HG03196 (cell line): ENCODE results near the gene ERBB2.
"Not testable (repeated sequence)": the region's sequence is repeated elsewhere in the genome, so short reads cannot be mapped to it uniquely, and the experiment has no call there.

ENCODE experiments used
- ATAC-seq: cut with Tn5 transposase; IDR thresholded peaks from one replicate; pipeline ENCODE4 v1.9.1; 2021; ENCODE audit not compliant: unreplicated experiment

ERBB2 gene

GRCh38 chr17:39702901-39703893 lies 3.3 kb downstream of the ERBB2 start:
- no peak for ATAC-seq

- ATAC-seq, result no peak
Measured at GRCh38 chr17:39703913-39704312, 4.0 kb downstream of the ERBB2 start.

- ATAC-seq, result no peak
Measured at GRCh38 chr17:39704821-39705551, 5.1 kb downstream of the ERBB2 start.

GRCh38 chr17:39705786-39706348 lies 6.0 kb downstream of the ERBB2 start:
- ATAC-seq, result no peak

- no peak for ATAC-seq
Measured at GRCh38 chr17:39706383-39706782, 6.5 kb downstream of the ERBB2 start.

- ATAC-seq, result no peak
Measured at GRCh38 chr17:39706921-39707337, 7.1 kb downstream of the ERBB2 start.

- ATAC-seq, result no peak
Measured at GRCh38 chr17:39709319-39709997, 9.6 kb downstream of the ERBB2 start.

- no peak for ATAC-seq
Measured at GRCh38 chr17:39709998-39710964, 10.4 kb downstream of the ERBB2 start.

- ATAC-seq, result not testable (repeated sequence)
Measured at GRCh38 chr17:39711071-39711470, 11.2 kb downstream of the ERBB2 start.

- no peak for ATAC-seq
Measured at GRCh38 chr17:39711851-39712250, 12.0 kb downstream of the ERBB2 start.

- ATAC-seq, result no peak
Measured at GRCh38 chr17:39714234-39714633, 14.4 kb downstream of the ERBB2 start.

GRCh38 chr17:39715375-39716072 lies 15.7 kb downstream of the ERBB2 start:
- no peak for ATAC-seq

- no peak for ATAC-seq
Measured at GRCh38 chr17:39716073-39716818, 16.4 kb downstream of the ERBB2 start.

GRCh38 chr17:39716879-39717536 lies 17.1 kb downstream of the ERBB2 start:
- no peak for ATAC-seq

GRCh38 chr17:39717660-39718059 lies 17.8 kb downstream of the ERBB2 start:
- no peak for ATAC-seq

- no peak for ATAC-seq
Measured at GRCh38 chr17:39719563-39720355, 19.9 kb downstream of the ERBB2 start.

GRCh38 chr17:39722104-39722503 lies 22.2 kb downstream of the ERBB2 start:
- no peak for ATAC-seq
